GM12892 (cell line): ENCODE measurements around the gene RGS7BP.

Experiments used
- DNase-seq: peaks from one replicate; pipeline ENCODE4 v3.0.0; 2011; ENCODE audit not compliant: insufficient read length
- FAIRE-seq: peaks from 2 replicates; lab custom pipeline; 2011; peaks lifted over from hg19 to GRCh38; lab: Jason Lieb, UNC
- POLR2A ChIP-seq: IDR thresholded peaks from 2 replicates; pipeline ENCODE4 v1.6.1; 2011; ENCODE audit warnings: low read depth, low read length, control low read depth
- POLR2AphosphoS5 ChIP-seq: IDR thresholded peaks from 2 replicates; pipeline ENCODE4 v1.6.1; 2011; ENCODE audit warnings: low read depth, low read length, control low read depth
- TAF1 ChIP-seq: IDR thresholded peaks from 2 replicates; pipeline ENCODE4 v1.6.1; 2011; ENCODE audit warnings: low read depth, mild to moderate bottlenecking, control low read depth, low read length, borderline replicate concordance

RGS7BP gene

GRCh38 chr5:64637837-64638443, 132.1 kb downstream of the RGS7BP start:
- TF ChIP-seq POLR2AphosphoS5 (no peak), POLR2A (no peak), TAF1 (no peak)
- FAIRE-seq (no peak), DNase-seq (no peak)

GRCh38 chr5:64644831-64645230, 139.0 kb downstream of the RGS7BP start:
- no peak for DNase-seq
- no peak for FAIRE-seq

GRCh38 chr5:64646169-64646568, 140.4 kb downstream of the RGS7BP start:
- TF ChIP-seq TAF1: no peak
- no peak for TF ChIP-seq POLR2AphosphoS5
- no peak for TF ChIP-seq POLR2A
- FAIRE-seq: no peak

More at GRCh38 chr5:64644831-64645230, 139.0 kb downstream of the RGS7BP start:
- TF ChIP-seq POLR2A (no peak), POLR2AphosphoS5 (no peak), TAF1 (no peak)

GRCh38 chr5:64649512-64649911, 143.7 kb downstream of the RGS7BP start:
- FAIRE-seq: no peak
- TF ChIP-seq POLR2A: no peak
- no peak for TF ChIP-seq TAF1
- TF ChIP-seq POLR2AphosphoS5: no peak

More at GRCh38 chr5:64646169-64646568, 140.4 kb downstream of the RGS7BP start:
- DNase-seq: no peak

GRCh38 chr5:64653766-64654560, 148.1 kb downstream of the RGS7BP start:
- TF ChIP-seq TAF1 (no peak), POLR2AphosphoS5 (no peak), POLR2A (no peak)
- no peak for DNase-seq
- FAIRE-seq: no peak

More at GRCh38 chr5:64649512-64649911, 143.7 kb downstream of the RGS7BP start:
- no peak for DNase-seq

DNA sequence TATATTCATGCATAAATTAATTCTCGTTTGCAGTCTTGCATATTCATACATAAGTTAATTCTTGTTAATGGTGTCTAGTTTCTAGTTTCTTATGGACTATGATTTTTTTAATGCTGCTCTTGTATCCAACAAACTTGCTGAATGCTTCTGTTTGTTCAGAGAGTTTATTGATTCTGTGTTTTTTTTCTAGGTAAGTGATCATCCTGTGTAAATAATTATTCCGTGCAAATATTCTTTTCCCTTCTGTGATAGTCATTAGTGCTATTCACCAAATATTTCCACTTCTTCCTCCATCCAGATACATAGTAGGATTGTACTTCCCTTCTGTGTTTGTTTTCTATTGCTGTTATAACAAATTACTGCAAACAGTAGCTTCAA, 148.7 kb downstream of the RGS7BP start:
- TF ChIP-seq TAF1 (no peak), POLR2A (no peak), POLR2AphosphoS5 (no peak)
- FAIRE-seq (no peak), DNase-seq (no peak)

DNA sequence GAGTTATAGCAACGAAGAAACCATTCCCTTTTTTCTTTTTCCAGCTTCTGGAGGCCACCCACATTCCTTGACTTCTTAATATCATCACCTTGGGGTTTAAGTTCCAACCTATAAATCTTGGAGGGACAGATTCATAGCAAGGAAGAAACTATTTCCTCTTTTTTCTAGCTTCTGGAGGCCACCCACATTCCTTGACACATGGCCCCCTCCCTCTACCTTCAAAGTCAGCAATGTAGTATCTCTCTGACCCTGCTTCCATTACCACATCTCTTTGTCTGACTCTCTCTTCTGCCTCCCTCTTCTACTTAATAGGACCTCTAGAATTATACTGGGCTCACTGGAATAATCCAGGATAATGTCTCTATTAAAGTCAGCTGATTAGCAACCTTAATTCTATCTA, 149.8 kb downstream of the RGS7BP start:
- no peak for TF ChIP-seq POLR2A
- TF ChIP-seq POLR2AphosphoS5: no peak
- no peak for TF ChIP-seq TAF1
- DNase-seq (no peak), FAIRE-seq (no peak)

DNA sequence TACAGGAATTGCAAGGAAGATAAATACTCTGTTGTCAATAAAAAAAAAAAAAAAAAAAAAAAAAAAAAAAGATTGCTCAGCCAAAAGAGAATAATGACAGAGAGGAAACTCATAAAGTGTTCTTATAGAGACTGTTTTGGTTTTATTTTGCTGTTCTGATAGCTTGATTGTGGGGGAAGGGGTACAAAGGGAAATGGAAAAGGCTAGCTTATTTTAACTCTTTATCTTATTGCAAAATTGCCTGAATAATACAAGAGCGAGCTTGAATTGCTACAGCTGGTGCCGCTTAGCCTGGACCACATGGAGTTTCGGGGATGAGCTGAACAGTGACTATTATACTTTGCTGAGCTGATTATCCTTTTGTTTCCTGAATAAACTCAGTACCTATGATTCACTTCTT, 153.5 kb downstream of the RGS7BP start:
- DNase-seq (no peak), FAIRE-seq (no peak)
- TF ChIP-seq POLR2A: no peak
- no peak for TF ChIP-seq POLR2AphosphoS5
- TF ChIP-seq TAF1: no peak
